ENCODE data around the gene NHERF1.

The NHERF1 gene

GRCh38 chr17:74749279-74750038 lies 1.0 kb downstream of the NHERF1 start:
- DNase-seq (ENCODE audit: low read depth): peak; percentile 29

- no peak for DNase-seq (ENCODE audit: low read depth)
These were observed 1.6 kb downstream of the NHERF1 start for GRCh38 chr17:74750039-74750326.

DNA sequence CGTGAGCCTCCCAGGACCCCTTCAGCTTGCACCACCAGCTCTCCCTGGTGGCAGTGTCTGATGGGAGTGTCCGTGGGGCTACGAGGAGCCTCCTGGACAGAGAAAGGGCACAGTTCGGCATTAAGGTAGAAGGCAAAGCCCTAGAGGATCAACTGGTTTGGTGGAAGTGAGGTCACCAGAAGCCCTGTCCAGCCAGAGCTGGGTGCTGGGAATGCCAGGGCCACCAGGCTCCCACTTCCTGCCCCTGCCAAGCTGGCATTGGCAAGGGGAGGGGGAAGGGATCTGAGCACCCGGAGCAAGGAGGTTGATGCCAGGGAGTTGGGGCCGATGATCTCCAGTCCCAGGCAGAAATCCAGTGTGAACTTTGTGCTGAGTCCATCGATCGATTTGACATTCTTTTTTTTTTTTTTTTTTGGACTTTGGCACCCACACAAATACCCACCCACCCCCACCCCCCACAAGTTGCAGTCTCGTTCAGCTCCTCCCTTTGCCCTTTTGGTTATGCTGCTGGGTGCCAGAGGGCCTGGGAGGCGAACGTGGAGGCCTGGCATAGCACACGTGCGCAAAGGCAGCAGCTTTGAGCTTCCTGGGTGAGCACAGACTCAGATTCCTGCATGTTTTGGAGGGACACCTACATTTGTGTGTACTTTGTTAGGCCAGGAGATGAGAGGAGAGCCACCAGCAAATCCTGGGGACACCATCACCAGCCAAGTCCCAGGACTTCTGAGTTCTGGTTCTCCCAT lies 2.1 kb downstream of the NHERF1 start:
- DNase-seq (ENCODE audit: low read depth): no peak

DNA sequence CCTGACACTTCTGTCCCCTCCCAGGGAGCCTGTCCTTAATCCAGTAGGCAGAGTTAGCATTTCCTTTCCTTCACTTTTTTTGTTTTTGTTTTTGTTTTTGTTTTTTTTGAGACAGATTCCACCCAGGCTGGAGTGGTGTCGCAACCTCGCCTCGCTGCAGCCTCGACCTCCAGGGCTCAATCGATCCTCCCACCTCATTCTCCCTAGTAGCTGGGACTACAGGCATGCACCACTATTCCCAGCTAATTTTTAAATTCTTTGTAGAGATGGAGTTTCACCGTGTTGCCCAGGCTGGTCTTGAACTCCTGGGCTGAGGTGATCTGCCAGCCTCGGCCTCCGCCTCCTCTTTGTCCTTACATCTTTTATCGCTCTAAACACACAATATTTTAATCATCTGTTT lies 4.0 kb downstream of the NHERF1 start:
- DNase-seq (ENCODE audit: low read depth): no peak

GRCh38 chr17:74752822-74753401 lies 4.5 kb downstream of the NHERF1 start:
- no peak for DNase-seq (ENCODE audit: low read depth)

- DNase-seq (ENCODE audit: low read depth): no peak
These were observed 6.4 kb downstream of the NHERF1 start for GRCh38 chr17:74754832-74755231.

DNA sequence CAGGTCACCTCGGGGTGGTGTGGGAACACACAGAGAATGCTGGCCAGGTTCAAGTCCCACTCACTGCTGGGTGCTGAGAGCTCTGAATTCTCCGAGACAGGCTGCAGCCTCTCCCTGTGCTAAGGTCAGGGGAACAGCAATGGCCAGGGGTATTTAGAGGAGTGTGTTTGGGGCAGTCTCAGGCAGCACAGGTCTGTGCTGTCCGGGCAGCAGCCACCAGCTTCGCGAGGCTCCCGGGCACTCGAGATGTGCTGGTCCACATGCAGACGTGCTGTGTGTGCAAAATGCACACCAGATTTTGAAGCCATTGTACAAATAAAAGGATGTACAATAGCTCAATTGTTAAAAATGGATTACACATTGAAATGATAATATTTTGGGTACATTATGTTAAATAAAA lies 7.1 kb downstream of the NHERF1 start:
- DNase-seq (ENCODE audit: low read depth): no peak

- DNase-seq (ENCODE audit: low read depth): no peak
These were observed 8.5 kb downstream of the NHERF1 start for GRCh38 chr17:74756891-74757290.

GRCh38 chr17:74757502-74757901 lies 9.1 kb downstream of the NHERF1 start:
- DNase-seq (ENCODE audit: low read depth): no peak

DNA sequence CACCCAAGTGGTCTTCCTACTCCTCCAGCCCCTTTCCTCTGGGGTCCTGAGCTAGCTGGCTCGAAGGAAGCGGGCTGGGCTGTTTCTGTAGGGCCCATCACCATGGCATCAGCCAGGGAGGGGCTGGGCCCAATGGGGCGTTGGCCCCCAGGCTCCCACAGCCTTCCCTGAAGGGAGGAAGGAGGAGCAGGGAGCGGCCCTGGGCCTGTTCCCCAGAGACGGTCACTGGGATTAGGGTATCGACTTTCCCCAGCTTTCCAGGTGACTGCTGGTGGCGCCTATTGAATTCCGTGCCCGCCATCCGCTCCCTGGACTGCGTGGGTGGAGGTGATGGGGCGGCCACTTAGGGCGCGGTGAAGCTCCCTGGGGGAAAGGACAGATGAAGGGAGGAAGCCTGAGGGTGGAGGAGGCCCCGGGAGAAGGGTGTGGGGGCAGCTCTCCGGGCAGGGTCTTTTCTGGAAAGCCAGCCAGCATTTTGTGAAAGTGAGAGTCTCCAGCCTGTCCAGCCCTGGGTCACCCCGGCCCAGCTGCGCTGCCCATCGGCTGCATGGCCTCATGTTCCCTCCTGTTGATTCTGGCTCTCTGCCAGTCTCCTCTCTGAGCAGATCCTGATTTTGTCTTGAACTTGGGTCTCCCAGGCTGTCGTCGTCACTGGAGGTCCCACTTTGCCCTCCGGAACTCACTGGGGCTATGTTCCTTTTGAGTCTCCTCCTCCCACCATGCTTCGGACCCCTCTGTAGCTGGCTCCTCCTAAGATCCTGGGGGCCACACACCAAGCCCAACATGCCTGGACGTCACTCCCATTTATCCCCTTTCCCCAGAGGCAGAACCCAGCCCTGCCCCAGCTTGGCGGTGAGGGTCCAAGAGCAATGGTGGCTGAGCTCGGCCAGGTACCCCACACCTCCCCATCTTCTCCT lies 9.8 kb downstream of the NHERF1 start:
- DNase-seq (ENCODE audit: low read depth): no peak

DNA sequence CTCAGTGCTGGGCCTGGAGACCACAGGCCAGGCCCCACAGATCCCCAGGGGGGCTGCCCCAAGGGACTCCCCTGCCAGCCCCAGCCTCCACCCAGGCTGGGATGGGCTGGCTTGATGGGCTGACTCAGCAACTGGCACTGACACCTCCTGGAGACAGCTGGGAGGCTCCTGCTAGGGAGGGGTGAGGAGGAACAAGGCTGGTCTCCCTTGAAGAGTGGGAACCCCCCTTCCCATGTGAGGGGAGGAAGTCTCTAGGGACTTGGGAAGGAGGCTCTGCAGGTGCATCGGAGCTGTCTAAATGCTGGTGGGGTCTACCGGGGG lies 10.4 kb downstream of the NHERF1 start:
- no peak for DNase-seq (ENCODE audit: low read depth)

GRCh38 chr17:74759243-74759801 lies 10.9 kb downstream of the NHERF1 start:
- no peak for DNase-seq (ENCODE audit: low read depth)

- DNase-seq (ENCODE audit: low read depth): no peak
These were observed 11.5 kb downstream of the NHERF1 start for GRCh38 chr17:74759941-74760340.

DNA sequence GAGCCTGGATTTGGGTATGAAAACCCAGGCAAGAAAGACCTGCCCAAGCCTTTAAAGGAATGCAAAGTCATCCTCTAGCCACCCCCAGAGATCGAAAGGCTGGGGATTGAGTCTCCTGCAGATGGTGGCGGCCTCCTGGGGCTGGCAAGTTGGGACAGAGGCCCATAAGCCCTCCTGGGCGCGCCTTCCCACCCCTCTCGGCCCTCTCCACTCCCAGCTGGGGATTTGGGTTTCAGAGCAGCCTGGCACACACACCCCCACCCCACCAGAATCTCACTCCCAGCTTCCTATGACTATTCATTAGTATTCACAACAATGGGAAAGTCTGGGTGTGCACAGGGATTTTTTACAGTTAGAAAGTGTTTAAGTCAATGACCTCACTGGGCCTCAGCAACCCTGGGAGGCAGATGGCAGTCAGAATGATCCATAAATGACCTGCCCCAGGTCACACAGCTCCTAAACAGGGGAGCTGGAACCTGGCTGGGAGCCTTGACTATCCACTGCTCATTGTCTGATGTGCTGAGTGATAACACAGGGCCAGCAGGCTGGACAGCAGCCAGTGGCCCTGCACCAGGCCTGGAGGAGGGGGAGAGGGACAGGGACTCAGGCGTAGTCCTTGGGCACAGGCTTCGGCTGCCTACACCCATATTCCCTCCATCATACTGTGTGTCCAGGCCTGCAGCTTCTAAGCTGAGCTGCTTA lies 12.1 kb downstream of the NHERF1 start:
- no peak for DNase-seq (ENCODE audit: low read depth)

- DNase-seq (ENCODE audit: low read depth): no peak
These were observed 13.0 kb downstream of the NHERF1 start for GRCh38 chr17:74761419-74761818.

GRCh38 chr17:74761931-74762330 lies 13.5 kb downstream of the NHERF1 start:
- no peak for DNase-seq (ENCODE audit: low read depth)

- DNase-seq (ENCODE audit: low read depth): no peak
These were observed 15.3 kb downstream of the NHERF1 start for GRCh38 chr17:74763565-74764387.

GRCh38 chr17:74764751-74765286 lies 16.4 kb downstream of the NHERF1 start:
- DNase-seq (ENCODE audit: low read depth): no peak

- DNase-seq (ENCODE audit: low read depth): no peak
These were observed 18.0 kb downstream of the NHERF1 start for GRCh38 chr17:74766413-74766812.

- no peak for DNase-seq (ENCODE audit: low read depth)
These were observed 18.7 kb downstream of the NHERF1 start for GRCh38 chr17:74767111-74767516.

Data from activated T-cell treated with anti-CD3 and anti-CD28 coated beads for 1 hour (primary cell).